HG02943 (cell line): ENCODE data around the gene MYH16.
"Not testable (repeated sequence)": the region's sequence is repeated elsewhere in the genome, so short reads cannot be mapped to it uniquely, and the experiment has no call there.

Experiments used
- ATAC-seq: cut with Tn5 transposase; IDR thresholded peaks from one replicate; pipeline ENCODE4 v1.9.1; 2021; ENCODE audit warnings: mild to moderate bottlenecking, low read depth, moderate library complexity; ENCODE audit not compliant: unreplicated experiment

The MYH16 gene

GRCh38 chr7:99257065-99257464 lies 15.6 kb upstream of the MYH16 start:
- no peak for ATAC-seq

DNA sequence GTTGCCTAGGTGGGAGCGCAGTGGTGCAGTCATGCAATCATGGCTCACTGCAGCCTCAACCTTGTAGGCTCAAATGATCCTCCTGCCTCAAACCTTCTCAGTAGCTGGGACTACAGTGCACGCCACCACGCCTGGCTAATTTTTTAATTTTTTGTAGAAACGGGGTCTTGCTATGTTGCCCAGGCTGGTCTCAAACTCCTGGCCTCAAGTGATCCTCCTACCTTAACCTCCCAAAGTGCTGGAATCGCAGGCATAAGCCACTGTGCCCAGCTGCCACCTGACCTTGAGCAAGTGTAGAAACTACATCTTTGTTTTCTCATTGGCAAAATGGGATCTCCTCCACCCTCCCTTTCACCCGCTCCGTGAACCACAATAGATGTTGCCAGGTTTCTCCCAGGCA lies 15.0 kb upstream of the MYH16 start:
- ATAC-seq = no peak

GRCh38 chr7:99258501-99258900 lies 14.1 kb upstream of the MYH16 start:
- ATAC-seq = no peak

DNA sequence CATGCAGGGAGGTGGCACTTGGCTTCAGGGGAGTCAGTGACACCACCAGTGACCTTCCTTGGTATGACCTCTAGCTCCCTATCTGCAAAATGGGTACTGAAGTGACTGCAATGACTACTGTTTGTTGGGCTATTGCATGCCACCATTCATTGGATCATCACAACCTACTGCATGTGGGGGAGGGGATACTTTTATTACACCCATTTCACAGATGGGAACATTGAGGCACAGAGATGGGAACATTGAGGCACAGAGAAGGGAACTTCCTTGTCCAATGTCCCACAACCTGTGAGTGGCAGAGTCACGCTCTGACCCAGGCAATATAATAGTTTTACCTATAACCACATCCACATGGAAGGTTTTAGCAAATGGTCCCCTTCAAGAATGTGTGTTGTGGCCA lies 12.2 kb upstream of the MYH16 start:
- no peak for ATAC-seq

DNA sequence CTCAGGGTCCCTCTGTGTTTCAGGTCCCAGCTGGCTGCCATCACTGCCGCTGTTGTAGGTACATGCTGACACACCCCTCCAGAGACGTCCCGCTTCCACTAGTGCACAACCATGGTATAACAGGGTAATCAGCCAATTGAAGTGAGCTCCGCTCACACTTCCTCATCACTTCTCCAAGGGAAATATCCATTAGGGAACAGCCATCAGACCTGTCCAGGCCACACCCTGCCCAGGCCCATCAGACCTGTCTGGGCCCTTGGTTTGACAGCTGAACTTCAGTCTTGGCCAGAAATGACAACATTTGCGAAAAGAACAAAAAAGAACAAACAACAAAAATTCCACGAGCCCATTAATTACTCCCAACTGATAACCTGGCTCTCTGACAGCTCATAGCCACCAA lies 11.0 kb upstream of the MYH16 start:
- no peak for ATAC-seq

- no peak for ATAC-seq
These were observed 6.7 kb upstream of the MYH16 start for GRCh38 chr7:99265848-99266480.

DNA sequence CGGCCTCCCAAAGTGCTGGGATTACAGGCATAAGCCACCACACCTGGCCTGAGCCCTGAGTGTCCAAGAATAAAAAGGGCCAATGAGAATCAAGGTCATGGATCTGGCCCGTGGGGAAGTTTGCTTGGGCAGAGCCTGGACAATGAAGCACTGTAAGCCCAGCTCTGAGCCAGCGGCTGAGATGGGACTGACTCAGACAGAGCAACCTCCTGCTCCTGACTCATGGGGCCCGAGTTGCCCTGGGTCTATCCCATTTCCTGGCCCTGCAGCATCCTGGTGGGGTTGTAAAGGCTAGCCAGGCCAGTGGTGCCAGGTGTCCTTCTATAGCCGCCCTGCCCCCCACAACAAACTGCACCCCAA lies 5.2 kb upstream of the MYH16 start:
- ATAC-seq = no peak

DNA sequence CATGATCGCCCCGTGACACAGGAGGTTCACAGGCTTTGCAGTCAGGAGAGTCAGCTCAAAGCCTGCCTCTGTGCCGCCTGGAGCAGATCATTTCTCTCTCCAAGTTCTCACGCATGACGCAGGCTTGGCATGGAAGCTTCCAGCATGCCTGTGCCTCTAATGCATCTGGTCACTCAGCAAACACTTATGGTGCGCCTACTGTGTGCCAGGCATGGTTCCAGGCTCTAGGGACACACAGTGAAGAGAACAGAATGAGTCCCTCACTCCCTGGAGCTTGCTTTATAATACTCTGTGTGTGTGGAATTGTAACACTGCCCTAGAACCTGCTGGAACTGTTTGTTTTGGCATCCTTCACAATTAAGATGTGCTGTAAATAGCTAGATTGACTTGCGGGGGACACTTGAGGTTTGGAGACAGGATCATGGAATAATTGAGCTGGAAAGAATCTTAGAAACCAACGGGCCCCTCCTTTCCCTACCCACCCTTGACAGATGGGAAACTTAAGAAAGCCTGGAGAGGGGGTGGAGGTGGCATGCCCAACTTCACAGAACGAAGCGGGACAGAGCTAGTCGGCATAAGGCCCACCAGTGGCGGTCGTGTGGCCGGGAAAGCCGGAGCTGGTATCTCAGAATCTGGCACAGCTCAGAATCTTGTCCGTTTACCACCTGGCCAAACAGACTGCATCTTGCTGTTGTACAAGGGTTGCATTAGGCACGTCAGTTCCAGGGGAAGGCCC lies 4.6 kb upstream of the MYH16 start:
- ATAC-seq = no peak

DNA sequence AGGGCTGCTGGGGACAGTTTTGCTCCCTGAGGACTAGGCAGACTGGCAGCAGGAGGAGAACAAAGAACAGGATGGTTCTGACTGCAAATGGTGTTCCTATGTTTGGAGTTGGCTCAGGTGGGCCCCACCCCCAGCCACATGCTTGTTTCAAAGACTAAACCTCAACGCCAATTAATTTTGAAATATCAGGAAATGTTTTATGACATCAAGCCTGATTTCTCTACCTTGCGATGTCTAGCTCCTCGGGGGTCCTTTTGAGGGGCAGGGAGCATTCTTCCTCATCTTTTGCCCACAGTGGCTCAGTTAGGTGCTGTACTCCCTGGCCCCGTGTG lies 4.1 kb upstream of the MYH16 start:
- ATAC-seq = no peak

- no peak for ATAC-seq
These were observed 1.9 kb upstream of the MYH16 start for GRCh38 chr7:99270702-99271101.

GRCh38 chr7:99273561-99273960 lies 922 bp downstream of the MYH16 start:
- not testable (repeated sequence) for ATAC-seq

GRCh38 chr7:99274908-99275307 lies 2.3 kb downstream of the MYH16 start:
- ATAC-seq = not testable (repeated sequence)

DNA sequence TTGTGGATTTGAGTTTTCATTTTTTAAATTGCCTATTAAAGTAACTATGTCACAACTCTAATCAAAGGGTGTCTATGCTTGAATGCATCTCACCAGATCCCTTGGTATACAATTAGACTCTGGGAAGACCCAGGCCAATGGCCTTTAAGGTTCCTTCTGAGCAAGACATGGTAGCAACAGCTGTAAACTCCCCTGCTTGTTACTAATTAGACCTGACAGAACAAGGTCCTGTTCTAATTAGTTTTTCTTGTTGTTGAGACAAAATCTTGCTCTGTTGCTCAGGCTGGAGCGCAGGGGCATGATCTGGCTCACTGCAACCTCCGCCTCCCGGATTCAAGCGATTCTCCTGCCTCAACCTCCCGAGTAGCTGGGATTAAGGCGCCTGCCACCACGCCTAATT lies 2.9 kb downstream of the MYH16 start:
- ATAC-seq = no peak

GRCh38 chr7:99278180-99278579 lies 5.5 kb downstream of the MYH16 start:
- no peak for ATAC-seq

DNA sequence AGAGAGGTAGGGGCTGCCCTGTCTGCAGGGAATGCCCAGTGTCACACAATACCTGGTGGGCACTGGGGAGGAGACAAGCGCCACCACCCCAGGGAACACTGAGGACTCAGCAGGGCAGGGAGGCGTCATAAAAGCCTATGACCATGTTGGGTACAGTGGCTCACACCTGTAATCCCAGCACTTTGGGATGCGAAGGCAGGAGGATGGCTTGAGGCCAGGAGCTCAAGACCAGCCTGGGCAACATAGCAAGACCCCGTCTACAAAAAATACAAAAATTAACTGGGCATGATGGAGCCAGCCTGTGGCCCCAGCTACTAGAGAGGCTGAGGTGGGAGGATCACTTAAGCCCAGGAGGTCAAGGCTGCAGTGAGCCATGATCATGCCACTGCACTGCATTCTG lies 11.5 kb downstream of the MYH16 start:
- ATAC-seq = not testable (repeated sequence)

GRCh38 chr7:99287779-99288534 lies 15.3 kb downstream of the MYH16 start:
- no peak for ATAC-seq

GRCh38 chr7:99289185-99289584 lies 16.5 kb downstream of the MYH16 start:
- ATAC-seq = no peak

GRCh38 chr7:99290148-99290547 lies 17.5 kb downstream of the MYH16 start:
- ATAC-seq = not testable (repeated sequence)

DNA sequence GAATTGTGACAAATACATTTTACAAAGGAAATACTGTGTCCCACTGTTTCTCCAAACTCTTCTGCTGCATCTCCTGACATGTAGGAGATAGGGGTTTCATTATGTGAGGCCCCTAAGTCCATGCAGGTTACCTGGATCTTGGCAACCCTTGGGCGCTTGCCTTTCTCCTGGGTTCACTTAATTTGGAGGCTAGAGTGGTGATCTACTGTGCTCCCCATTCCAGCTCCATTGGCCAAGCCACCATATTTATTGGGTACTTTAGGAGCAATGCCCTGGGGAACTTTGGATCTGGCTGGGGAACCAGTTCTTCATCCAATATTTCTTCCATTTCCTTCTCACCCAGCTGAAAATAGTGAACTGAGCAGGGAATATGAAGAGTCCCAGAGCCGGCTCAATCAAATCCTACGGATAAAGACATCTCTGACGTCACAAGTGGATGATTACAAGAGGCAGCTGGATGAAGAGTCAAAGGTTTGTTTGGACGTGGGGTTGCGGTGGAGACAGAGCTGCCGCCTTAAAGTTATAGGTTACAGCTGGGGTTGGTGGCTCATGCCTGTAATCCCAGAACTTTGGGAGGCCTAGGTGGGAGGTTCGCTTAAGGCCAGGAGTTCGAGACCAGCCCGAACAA lies 18.5 kb downstream of the MYH16 start:
- ATAC-seq = no peak

DNA sequence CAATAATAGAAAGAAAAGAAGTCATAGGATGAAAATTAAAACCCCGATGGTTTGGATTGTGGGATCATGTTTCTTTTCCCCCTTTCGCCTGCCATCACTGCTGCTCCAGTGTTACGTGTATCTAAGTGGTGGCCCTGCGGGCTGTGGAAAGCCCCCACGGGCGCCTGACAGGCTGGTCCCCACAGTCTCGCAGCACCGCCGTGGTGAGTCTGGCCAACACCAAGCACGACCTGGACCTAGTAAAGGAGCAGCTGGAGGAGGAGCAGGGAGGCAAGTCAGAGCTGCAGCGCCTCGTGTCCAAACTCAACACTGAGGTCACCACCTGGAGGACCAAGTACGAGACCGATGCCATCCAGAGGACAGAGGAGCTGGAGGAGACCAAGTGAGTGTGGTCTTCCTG lies 19.5 kb downstream of the MYH16 start:
- ATAC-seq = no peak

DNA sequence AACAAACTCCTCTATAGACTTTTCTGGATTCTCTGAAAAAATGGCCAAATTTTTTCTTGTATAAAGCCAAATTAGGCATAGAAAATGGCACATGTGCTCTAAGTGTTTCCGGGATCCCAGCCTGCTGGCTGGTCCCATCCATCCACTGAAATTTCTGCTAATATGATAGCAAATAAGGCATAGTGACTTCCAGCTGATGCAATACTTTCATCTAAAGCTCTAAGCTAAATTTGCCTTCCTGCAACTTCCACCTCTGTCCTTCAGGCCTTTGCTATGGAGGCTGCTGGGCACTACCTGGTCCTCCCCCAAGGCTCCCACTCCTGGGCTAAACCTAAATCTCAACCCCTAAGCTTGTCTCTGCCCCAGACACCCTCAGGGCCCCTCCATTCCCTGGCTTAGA lies 20.5 kb downstream of the MYH16 start:
- ATAC-seq = no peak
